Stimulated activated CD4-positive, alpha-beta T cell treated with anti-CD3 and anti-CD28 coated beads, Interleukin-15, amount 100 ng/mL, for 1 hour (primary cell): ENCODE data around the gene RBM19.

Experiments
- DNase-seq, 2 donors: peaks; one replicate each; pipeline ENCODE4 v3.0.0-alpha.2; 2020; ENCODE audit warnings: low read depth in 1 of 2, low spot score in 1 of 2

The RBM19 gene

DNA sequence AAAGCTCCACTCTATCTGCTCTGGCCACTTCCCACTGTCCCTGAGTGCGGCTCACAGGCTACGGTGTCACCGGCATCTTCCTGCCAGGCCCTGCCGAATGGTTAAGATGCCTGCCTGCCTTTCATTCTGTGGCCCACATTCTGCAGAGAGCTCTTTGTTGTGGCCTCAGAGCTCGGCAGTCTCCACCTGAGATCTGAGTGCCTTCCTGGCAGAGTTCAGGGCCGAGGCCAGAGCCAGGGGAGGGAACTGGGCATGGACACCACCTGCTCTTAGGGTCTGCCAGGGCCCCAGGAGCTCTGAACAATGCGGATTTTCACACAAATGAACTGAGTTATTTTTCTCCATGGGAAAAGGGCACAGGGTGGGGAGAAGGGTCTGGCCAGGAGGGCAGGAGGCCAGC lies 127.2 kb downstream of the RBM19 start:
- no peak for DNase-seq

DNA sequence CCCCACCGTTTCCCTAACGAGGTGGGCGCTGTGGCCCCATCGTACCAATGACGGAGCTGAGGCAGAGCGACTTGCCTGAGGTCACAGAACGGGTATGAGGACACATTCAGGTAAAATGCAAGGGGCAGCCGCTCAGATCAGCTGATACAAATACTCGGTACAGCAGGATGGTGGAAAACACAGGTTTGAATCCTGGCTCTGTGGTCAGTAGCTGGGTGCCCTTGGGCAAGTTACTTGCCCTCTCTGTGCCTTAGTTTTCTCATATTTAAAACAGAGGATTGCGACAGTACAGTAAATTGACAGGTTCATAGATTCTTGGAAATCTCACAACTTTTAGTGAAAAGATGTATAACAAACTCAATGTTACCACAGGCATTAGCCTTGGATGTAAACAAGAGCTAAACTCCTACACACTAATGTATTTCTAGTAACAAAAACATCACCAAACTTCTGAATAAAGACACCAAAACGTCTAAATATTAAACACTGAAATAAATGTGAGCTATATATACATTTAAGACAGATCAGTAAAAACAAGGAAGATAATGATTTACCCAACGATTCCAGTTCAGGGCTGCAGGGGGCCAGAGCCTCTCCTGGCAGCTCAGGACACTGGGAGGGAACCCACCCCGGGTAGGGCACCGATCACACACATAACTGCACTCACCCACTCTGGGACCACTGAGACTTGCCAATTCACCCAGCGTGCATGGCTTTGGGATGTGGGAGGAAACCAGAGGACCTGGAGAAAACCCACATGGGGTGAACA lies 128.4 kb downstream of the RBM19 start:
- DNase-seq, result no peak

DNA sequence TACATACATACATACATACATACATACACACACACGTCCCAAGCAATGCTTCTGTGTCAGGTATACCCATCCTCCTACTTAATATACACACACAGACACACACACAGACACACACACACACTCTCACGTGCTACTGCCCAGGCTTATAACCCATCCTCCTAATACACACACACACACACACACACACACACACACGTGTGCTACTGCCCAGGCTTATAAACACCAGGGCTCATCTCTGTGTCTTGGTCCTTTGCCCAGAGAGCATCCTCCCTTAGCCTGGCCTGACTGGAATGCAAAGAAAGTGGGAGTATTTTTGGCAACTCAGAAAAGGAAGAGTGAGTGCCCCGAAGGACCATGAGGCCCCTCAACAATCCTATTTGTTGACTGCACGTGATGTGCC lies 129.0 kb downstream of the RBM19 start:
- no peak for DNase-seq

DNA sequence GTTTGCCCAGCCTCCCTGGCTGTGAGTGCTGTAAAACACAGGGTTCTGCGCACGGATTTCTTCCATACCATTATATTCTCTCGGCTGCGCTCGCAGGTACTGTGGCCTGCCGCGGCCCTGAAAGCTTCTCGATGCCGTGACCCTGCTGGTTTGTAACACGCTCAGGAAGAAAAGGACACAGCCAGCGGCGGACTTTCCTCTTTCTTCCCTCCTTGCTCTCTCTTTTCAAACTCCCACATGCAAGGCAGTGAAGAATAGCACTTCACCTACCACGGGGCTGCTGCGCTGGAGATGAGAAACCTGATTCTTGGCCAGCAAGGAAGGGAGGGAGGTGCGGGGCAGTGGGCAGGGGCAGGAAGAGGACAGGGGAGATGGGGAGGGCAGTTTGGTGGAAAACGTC lies 130.2 kb downstream of the RBM19 start:
- DNase-seq, result no peak

DNA sequence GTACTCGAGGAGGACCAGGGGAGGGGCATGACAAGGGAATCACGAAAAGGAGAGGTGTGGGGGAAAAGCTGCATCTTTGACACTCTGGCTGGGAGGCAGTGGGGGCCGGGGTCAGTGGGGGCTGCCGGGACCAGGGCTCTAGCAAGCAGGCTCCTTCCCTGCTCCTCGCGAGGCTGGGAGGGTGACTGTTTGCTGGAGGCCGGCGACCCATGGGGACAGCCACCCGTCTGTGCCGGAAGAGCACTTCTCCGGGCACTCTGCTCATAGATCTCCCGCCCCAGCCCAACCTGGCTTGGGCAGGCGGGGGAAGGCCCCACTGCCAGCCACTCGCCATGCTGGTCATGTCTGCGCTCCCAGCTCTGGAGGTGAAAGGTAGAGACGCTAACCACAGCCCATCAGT lies 130.7 kb downstream of the RBM19 start:
- no peak for DNase-seq

DNA sequence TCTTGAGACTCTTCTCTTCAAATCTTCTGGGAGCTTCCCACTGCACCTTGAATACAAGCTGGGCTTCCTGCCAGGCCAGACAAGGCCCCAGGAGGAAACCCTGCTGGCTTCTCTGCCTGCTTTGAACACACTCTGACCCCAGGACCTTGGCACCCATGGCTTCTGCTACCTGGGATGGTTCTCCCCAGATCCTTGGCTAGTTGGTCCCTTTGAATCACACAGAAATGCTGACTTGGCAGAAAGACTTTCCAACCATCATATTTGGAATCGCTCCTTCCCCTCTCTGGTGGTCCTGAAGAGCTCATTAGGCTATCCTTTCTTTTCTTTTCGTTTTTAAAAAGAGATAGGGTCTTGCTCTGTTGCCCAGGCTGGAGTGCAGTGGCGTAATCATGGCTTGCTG lies 132.7 kb downstream of the RBM19 start:
- no peak for DNase-seq

DNA sequence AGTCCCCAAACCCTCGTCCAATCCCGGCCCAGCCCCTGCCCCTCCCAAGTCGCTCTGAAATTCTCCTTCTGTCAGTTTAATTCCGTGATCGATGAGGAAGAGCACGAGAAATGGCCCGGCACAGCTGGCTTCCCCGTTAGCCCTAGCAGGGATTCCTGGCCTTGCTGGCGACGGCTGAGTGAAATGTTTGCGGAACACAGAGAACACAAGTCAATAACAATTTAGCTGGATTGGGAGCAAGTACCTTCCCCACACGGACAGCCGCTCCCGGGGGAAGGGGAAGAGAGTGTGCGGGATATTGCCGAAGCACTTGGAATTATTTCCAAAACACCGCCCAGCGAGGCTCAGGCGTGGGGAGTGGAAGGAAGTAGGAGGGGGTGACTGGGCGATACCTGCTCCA lies 134.6 kb downstream of the RBM19 start:
- no peak for DNase-seq

DNA sequence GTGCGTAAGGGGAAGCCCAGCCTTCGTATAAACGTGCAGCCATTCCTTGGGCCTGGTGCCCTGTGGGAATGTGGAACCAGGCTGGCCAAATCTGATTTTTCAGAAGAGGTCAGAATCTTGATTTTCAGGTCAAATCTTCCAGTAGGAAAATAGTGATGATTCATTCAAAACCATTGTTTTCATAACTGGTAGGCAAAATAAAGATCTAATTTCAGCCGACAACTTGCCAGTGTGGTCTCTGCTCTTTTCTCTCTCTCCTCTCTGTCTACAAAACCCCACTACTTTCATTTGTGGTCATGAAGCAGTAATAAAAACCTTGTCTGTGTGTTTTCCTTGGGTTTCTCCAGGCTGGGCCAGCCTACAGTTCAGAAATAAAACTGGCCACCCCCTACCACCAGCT lies 135.1 kb downstream of the RBM19 start:
- DNase-seq, result no peak

DNA sequence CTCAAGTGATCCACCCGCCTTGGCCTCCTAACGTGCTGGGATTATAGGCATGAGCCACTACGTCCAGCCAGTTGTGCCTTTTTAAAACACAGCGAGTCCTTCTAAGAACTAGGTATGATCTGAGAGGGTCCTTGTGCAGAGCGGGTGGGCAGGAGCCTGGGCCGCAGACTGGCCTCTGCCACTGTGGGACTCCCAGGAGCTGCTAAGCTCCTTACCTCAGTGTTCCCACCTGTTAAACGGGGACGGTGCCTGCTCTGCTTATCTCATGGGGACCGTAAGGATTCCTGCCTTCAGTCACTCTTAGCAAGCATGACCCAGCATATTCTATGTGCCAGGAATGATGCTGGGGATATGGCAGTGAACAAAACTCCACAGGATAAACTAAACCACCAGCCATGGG lies 136.9 kb downstream of the RBM19 start:
- no peak for DNase-seq

DNA sequence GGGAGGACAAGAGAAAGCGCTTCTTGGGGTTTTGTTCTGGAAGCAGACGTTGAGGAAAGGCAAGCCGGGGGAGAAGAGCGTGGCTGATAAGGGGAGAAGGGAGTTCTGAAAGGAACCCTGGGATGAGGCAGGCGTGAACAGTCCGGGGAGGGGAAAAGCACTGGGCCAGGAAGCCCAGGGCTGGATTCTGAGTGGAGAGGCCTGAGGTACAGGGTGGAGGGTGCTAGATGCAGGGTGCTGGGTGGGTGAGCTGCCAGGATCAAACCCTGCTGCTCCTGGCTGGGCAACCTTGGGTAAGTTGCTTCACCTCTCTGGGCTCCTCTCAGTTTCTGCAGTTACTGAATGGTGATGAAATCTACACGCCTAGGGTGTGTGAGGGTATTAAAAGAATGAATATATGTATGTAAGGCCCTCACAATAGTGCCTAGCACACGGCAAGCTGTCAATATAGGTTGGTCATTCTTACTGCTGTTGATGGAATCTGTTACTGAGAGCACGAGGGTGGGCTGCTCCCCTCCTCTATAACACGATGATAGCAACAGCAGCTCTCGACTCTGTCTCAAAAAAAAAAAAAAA lies 138.5 kb downstream of the RBM19 start:
- no peak for DNase-seq

DNA sequence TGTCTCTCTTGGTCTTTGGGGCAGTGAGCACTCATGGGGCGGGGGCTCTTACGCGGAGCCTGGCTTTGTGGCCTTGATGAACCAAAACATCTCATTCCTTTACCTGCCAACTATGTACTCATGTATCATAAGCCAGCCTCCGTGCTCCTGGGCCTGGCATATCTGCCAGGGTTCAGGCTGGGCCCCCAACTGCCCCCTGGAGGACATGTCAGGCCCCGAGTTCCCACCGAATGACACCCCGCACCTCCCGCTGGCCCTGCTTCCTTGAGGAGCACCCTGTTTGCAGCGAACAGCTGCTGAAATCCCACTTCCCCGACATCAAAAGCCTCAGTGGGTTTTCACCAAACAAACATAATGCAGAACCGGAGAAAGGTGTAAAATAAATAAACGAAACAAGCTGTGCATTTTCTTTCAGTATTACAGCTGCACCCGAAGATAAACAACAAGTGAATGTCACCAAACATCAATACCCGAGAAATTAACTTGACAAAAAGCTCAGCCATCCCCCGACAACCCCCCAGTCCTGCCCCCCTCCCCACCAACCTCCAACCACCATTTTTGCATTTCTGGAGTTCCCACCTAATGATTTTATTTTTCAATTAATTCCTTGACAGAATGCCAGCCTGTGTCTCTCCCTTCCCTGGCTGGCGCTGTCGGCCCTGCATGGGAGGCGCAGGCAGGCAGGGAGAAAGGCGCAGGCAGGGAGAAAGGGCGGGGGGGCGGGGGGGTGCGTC lies 139.2 kb downstream of the RBM19 start:
- no peak for DNase-seq

DNA sequence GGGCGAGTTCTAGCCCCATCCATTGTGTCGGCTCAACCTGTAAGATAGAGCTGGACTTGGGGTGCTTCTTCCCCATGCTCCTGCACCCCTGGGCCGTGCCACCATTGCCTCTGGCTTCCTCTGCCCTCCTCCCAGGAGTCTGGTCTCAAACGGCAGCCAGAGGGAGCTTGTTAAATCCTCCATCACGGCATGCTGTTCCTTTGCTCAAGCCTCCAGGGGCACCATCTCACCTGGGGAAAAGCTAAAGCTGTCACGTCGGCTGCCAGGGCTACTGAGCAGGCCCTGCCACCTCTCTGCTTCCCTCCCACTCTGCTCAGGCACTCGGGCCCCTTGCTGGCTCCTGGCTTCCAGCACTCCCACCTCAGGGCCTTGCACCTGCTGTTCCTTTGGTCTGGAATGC lies 140.4 kb downstream of the RBM19 start:
- no peak for DNase-seq

DNA sequence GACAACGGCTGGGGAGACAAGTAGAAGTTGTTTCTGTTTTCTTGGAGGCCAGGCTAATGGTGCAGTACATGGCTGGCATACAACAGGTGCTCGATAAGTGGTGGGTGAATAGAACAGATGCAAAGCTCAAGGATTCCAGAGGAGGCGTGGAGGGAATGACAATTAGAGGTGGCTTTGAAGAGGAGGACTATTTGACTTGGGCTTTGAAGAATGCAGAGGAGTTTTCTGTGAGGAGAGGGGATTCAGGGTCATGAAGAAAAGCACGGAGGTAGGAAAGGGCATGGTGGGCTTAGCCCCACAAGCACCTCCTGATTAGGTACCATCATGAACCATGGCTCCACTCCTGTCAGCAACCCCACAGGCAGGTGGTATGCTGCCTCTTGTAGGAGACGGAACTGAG lies 142.3 kb downstream of the RBM19 start:
- DNase-seq, result no peak

DNA sequence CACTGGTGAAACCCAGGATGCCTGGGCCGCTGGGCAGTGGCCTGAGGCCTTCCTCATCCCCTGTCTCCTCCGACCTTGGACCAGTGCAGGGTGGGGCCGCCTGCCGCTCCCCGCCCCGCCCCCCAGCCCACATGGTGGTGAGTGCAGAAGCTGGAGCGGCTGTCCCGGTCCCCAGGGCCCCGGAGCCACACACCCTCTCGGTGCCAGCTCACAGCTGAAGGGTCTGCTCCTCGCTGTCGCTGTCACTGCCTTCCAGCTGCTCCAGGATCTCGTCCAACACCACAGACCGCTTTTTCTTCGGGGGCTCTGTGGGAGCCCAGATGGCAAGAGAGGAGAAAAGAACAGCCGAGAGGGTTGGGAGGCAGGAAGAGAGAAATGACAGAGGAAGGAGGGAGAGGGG lies 143.1 kb downstream of the RBM19 start:
- no peak for DNase-seq

DNA sequence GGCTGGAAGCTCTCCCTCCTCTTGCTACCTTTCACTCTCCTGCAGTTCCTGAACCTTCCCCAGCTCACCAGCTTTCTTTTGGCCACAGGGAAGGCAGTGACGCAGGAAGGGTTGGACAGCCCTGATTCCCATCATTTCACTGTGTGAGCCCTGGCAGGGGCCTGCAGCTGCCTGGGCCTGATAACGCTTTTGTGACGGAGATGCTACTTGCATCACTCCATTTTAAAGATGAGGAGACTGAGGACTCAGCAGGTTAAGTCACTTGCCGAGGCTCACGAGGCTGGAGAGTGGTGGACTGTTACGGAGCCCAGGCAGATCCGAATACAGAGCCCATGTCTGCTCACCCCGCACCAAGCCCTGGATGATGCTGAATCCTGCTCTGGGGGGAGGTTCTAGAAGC lies 145.3 kb downstream of the RBM19 start:
- no peak for DNase-seq

DNA sequence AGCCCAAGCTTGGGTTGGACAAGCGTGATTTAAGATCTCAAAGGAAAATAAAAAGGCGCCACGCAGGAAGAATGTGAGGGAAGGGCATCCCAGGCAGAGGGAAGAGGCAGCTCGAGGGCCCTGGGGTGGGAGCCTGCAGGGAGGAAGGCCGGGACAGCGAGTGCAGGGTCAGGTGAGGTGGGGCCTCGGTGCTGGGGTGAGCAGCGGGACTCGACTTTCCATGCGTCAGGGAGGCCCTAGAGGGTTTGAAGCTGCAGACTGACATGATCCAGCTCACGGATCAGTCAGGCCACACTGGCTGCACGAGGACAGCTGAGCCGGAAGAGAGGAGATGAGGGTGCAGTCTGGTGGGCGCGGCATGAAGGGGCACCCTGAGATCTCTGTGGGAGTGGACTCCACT lies 145.8 kb downstream of the RBM19 start:
- DNase-seq, result no peak

DNA sequence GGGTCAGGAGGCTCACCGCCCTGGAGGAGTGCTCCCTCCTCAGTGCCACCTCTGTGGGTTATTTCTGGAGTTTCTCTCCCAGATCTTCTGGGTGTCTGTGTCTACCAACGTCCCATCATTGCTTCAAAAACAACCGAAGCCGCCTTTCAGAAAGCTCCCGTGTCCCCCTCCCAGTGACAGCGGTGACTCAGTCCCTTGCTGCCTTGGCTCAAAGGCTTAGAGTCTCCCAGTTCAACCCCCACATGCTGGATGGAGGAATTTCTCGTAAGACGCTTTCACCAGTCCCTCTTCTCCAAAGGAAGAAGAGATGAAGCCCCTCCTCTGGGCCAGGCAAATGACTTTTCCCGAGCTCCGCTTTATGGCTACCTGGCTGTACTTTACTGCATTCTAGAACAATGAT lies 146.6 kb downstream of the RBM19 start:
- no peak for DNase-seq

DNA sequence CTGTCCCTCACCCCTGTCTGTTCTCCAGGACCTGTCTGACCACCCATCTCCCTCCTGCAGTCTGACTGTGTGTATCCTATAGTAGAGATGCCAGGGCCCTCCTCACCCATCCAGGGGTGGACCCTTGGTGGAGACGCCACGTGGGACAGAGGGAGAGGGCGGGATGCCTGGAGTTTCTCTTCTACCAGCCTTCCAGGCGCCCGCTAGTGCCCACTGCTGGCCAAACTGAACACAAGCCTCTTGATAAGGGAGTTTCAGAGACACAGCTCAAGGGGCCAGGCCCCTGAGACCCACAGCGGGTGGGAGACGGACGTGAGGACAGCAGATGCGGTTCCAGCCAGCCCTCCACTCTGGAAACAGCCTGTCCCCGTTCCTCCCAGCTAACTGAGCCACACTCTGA lies 147.3 kb downstream of the RBM19 start:
- DNase-seq, result no peak

DNA sequence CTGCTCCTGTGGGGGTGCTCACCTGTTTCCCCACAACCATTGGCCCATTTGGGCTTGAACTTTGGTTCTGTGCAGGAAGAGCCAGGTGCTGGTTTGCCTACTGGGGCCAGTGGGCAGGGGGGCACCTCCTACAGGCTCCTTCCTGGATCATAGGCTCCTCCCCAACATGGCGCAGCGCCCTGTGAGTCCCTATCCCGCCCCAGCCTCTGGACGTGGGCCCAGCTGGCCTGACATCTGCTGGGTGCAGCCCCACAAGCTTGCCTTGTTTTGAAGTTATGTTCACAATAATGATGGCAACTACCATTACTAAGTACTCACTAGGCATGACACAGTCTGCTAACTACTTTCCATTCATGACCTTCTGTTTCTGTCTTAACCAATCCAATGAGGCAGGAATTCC lies 147.8 kb downstream of the RBM19 start:
- no peak for DNase-seq

DNA sequence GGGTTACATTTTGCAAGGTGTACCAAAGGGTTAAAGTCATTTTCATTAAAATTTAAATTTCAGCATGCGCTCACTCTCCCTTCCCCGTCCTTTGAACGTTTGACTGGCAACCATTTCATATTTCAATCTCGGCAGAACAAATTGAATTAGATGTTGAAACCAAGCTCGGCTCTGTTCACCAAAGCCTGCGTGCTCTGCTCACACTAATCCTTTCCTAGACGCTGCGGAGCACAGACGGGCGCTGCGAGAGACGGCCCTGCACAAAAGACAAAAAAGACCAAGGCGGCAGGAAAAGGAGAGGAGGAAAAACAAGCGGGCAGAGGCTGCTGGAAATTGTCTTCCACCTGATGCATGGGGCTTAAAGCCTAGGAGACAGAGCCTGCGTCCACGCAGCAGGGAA lies 149.3 kb downstream of the RBM19 start:
- DNase-seq, result no peak

DNA sequence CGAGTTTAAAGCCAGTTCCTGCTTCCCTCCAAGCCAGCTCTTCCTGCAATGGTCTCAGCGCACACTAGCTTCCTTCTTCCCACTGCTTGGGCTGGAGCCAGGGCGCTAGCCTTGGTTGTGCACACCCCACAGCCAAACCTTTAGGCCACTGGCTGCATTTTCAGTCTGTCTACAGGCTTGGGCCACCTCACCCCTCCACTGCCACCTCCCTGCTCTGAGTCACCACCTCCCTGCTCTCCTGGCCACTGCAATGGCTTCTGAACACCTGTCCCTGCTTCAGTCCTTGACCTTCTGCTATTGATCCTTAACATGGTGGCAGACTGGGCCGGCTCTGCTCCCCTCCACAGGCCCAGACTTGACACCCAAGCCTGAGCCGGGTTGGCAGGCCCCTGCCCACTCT lies 151.1 kb downstream of the RBM19 start:
- DNase-seq, result no peak

DNA sequence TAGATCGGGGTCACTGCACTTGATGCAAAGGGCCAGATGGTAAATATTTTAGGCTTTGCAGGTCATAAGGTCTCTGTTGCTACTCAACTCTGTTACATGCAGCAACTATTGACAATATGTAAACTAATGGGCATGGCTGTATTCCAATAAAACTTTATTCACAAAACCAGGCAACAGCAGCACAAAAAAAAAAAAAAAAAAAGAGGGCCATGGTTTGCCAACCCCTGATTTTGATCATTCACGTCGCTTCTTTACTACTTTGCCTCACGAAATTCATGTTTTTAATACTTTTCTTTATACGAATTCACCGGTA lies 152.9 kb downstream of the RBM19 start:
- DNase-seq, result no peak
